ENCODE results near the gene ARHGEF7.

DNA sequence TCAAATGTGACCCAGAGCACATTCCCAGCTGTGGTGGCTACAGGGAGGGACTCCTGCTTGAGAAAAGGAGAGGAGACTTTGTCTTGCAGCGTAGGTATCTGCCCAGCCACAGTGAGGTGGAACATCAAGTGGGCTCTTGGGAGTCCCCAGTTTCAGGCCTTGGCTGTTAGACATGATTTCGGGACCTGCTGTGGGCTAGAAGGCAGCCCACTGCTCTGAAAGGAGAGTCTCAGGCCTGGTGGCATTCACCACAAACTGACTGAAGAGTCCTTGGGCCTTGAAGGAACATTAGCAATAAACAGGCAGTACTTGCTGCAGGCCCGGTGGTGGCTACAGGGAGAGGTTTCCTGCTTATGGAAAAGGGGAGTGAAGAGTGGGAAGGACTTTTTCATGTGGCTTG, 143.5 kb downstream of the ARHGEF7 start:
- TF ChIP-seq, protein P1, sequence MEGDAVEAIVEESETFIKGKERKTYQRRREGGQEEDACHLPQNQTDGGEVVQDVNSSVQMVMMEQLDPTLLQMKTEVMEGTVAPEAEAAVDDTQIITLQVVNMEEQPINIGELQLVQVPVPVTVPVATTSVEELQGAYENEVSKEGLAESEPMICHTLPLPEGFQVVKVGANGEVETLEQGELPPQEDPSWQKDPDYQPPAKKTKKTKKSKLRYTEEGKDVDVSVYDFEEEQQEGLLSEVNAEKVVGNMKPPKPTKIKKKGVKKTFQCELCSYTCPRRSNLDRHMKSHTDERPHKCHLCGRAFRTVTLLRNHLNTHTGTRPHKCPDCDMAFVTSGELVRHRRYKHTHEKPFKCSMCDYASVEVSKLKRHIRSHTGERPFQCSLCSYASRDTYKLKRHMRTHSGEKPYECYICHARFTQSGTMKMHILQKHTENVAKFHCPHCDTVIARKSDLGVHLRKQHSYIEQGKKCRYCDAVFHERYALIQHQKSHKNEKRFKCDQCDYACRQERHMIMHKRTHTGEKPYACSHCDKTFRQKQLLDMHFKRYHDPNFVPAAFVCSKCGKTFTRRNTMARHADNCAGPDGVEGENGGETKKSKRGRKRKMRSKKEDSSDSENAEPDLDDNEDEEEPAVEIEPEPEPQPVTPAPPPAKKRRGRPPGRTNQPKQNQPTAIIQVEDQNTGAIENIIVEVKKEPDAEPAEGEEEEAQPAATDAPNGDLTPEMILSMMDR (IDR thresholded peaks at IDR 0.05): no peak
- TF ChIP-seq EP300 (IDR thresholded peaks at IDR 0.05): no peak
